WTC11 (cell line): ENCODE results near the gene GNAZ. TPM values are rescaled to one million over a fixed set of nuclear protein-coding genes. Genes with fewer than 3 reads are reported as not detected.
"Not testable (repeated sequence)": the region's sequence is repeated elsewhere in the genome, so short reads cannot be mapped to it uniquely, and the experiment has no call there.

Experiments used
- ATAC-seq: fragments of 200-7000 bp; cut with Tn5 transposase; 2 replicates; pipeline ENCODE4 v1.10.0; 2021; ENCODE audit warnings: mild to moderate bottlenecking, moderate library complexity
- CTCF ChIA-PET: fragments of 300-600 bp; sonication (Branson Sonifier 250); formaldehyde crosslinking; loops from one replicate; lab custom pipeline; 2021; ENCODE audit warnings: antibody characterized with exemption; lab: Charles Lee
- POLR2A ChIA-PET: fragments of 350-600 bp; sonication (Branson Sonifier 250); formaldehyde crosslinking; loops from one replicate; lab custom pipeline; 2021; ENCODE audit warnings: antibody characterized with exemption; lab: Charles Lee
- DNase-seq: peaks from one replicate; pipeline ENCODE4 v3.0.0; 2021; ENCODE audit warnings: low spot score
- H3K27ac Mint-ChIP-seq: 2 replicates; pipeline ENCODE4 v1.8.0; 2021; ENCODE audit warnings: mixed read lengths
- H3K27me3 Mint-ChIP-seq: 2 replicates; pipeline ENCODE4 v1.8.0; 2021; ENCODE audit warnings: low read depth, mild to moderate bottlenecking, moderate library complexity, mixed read lengths
- H3K36me3 Mint-ChIP-seq: 2 replicates; pipeline ENCODE4 v1.8.0; 2021; ENCODE audit warnings: mixed read lengths
- H3K4me1 Mint-ChIP-seq: 2 replicates; pipeline ENCODE4 v1.8.0; 2022; ENCODE audit warnings: mixed read lengths
- H3K4me3 Mint-ChIP-seq: 2 replicates; pipeline ENCODE4 v1.8.0; 2021; ENCODE audit warnings: mild to moderate bottlenecking, moderate library complexity, mixed read lengths
- H3K9me3 Mint-ChIP-seq: 2 replicates; pipeline ENCODE4 v1.8.0; 2021; ENCODE audit warnings: mixed read lengths
- AFF4 ChIP-seq: sonication (generic); formaldehyde crosslinking; IDR thresholded peaks from 2 replicates; pipeline ENCODE4 v1.8.1; 2023; ENCODE audit warnings: mild to moderate bottlenecking, missing genetic modification reagents, borderline replicate concordance
- ATF2 ChIP-seq: sonication (generic); formaldehyde crosslinking; IDR thresholded peaks from 2 replicates; pipeline ENCODE4 v1.8.1; 2022; ENCODE audit warnings: low read depth, missing genetic modification reagents, borderline replicate concordance
- ATF6 ChIP-seq: sonication (generic); formaldehyde crosslinking; IDR thresholded peaks from 2 replicates; pipeline ENCODE4 v1.8.1; 2023; ENCODE audit warnings: mild to moderate bottlenecking, missing genetic modification reagents
- CBFB ChIP-seq: sonication (generic); formaldehyde crosslinking; IDR thresholded peaks from 2 replicates; pipeline ENCODE4 v1.8.1; 2022; ENCODE audit warnings: mild to moderate bottlenecking, low read depth, missing genetic modification reagents
- ELF4 ChIP-seq: sonication (generic); formaldehyde crosslinking; IDR thresholded peaks from 2 replicates; pipeline ENCODE4 v1.8.1; 2022; ENCODE audit warnings: low read depth, mild to moderate bottlenecking, moderate library complexity, missing genetic modification reagents
- ESRRA ChIP-seq: sonication (generic); formaldehyde crosslinking; IDR thresholded peaks from 2 replicates; pipeline ENCODE4 v1.8.1; 2022; ENCODE audit warnings: mild to moderate bottlenecking, missing genetic modification reagents, borderline replicate concordance
- HMGA2 ChIP-seq: fragments of 250-450 bp; sonication (Bioruptor Pico); IDR thresholded peaks from 2 replicates; pipeline ENCODE4 v1.4.0; 2021; ENCODE audit warnings: mild to moderate bottlenecking, moderate library complexity
- JUN ChIP-seq: sonication (generic); formaldehyde crosslinking; IDR thresholded peaks from 2 replicates; pipeline ENCODE4 v1.8.0; 2023; ENCODE audit warnings: mild to moderate bottlenecking, missing genetic modification reagents
- RELA ChIP-seq: sonication (generic); formaldehyde crosslinking; IDR thresholded peaks from 2 replicates; pipeline ENCODE4 v1.8.1; 2022; ENCODE audit warnings: missing genetic modification reagents, mild to moderate bottlenecking, borderline replicate concordance
- SMAD3 ChIP-seq: sonication (generic); formaldehyde crosslinking; IDR thresholded peaks from 2 replicates; pipeline ENCODE4 v1.8.0; 2022; ENCODE audit warnings: missing genetic modification reagents, mild to moderate bottlenecking, borderline replicate concordance
- SMAD4 ChIP-seq: sonication (generic); formaldehyde crosslinking; IDR thresholded peaks from 2 replicates; pipeline ENCODE4 v1.8.0; 2022; ENCODE audit warnings: mild to moderate bottlenecking, missing genetic modification reagents
- ZNF281 ChIP-seq: sonication (generic); formaldehyde crosslinking; IDR thresholded peaks from 2 replicates; pipeline ENCODE4 v1.8.0; 2023; ENCODE audit warnings: mild to moderate bottlenecking, missing genetic modification reagents
- total RNA-seq: library from RNA; stranded (reverse); gene quantifications from 3 replicates; pipeline ENCODE4 v1.2.3, GENCODE V29; 2021

The GNAZ gene
- total RNA-seq, 1 experiment from 2014 or later: 9.9 TPM

- TF ChIP-seq CBFB (CRISPR knock-in tag): no peak
- no peak for TF ChIP-seq ESRRA (CRISPR knock-in tag)
- TF ChIP-seq RELA (CRISPR knock-in tag): no peak
- TF ChIP-seq ZNF281 (CRISPR knock-in tag): no peak
- TF ChIP-seq ELF4: no peak
- no peak for TF ChIP-seq AFF4 (CRISPR knock-in tag)
- no peak for TF ChIP-seq SMAD3 (CRISPR knock-in tag)
- no peak for TF ChIP-seq ATF2
Measured at GRCh38 chr22:23047265-23047664, 23.1 kb upstream of the GNAZ start (continued).

- ChIA-PET POLR2A (interaction anchor here (0.6 kb wide), 1 partner anchor 361 kb away, joined by 5 read pairs; no protein-coding TSS in a partner anchor), CTCF (interaction anchor here (1.2 to 1.5 kb wide), 3 partner anchors 22 to 89 kb away, joined by 4 to 5 read pairs (median 5); partner anchors contain the start of gene GNAZ)
- Mint-ChIP-seq H3K27me3 (peaks cover 31% of the 10 kb centered on the region), H3K36me3 (peaks cover 10% of the 10 kb centered on the region; the same call in 1 of the 2 replicates), H3K27ac (no peak overlapping the region), H3K4me3 (no peak overlapping the region), H3K9me3 (peaks cover 27% of the 10 kb centered on the region), H3K4me1 (peaks cover 31% of the 10 kb centered on the region)
- ATAC-seq: no peak
- no peak for DNase-seq
- TF ChIP-seq HMGA2 (CRISPR knock-in tag) (no peak), SMAD4 (CRISPR knock-in tag) (no peak), JUN (CRISPR knock-in tag) (no peak)
Measured at GRCh38 chr22:23047742-23048141, 22.6 kb upstream of the GNAZ start.

- DNase-seq, POLR2A ChIA-PET, ATAC-seq, CTCF ChIA-PET, H3K4me3 Mint-ChIP-seq, H3K27ac Mint-ChIP-seq: not testable (repeated sequence)
- Mint-ChIP-seq H3K36me3 (peaks cover 10% of the 10 kb centered on the region; the same call in 1 of the 2 replicates), H3K4me1 (peaks cover 19% of the 10 kb centered on the region), H3K27me3 (peaks cover 34% of the 10 kb centered on the region), H3K9me3 (peaks cover 27% of the 10 kb centered on the region)
Measured at GRCh38 chr22:23050546-23050945, 19.8 kb upstream of the GNAZ start.

GRCh38 chr22:23053051-23053707 is 17.1 kb upstream of the GNAZ start:
- H3K27me3 Mint-ChIP-seq: peaks cover 32% of the 10 kb centered on the region
- H3K36me3 Mint-ChIP-seq: no peaks in the 10 kb centered on the region
- H3K27ac Mint-ChIP-seq: no peak overlapping the region
- H3K4me3 Mint-ChIP-seq: no peak overlapping the region
- 0 out of 2 replicates have a peak, but pooled peaks have one; percentile 29 for TF ChIP-seq JUN (CRISPR knock-in tag)
- no peak for TF ChIP-seq ATF6 (CRISPR knock-in tag)
- TF ChIP-seq, all 79 proteins: peak for 1
- no peak for DNase-seq
- CTCF ChIA-PET: no interaction called here
- ATAC-seq: no peak
- Mint-ChIP-seq H3K9me3 (peaks cover 28% of the 10 kb centered on the region), H3K4me1 (peaks cover 2% of the 10 kb centered on the region; the same call in 1 of the 2 replicates)
- POLR2A ChIA-PET: no interaction called here
